ENCODE measurements around the gene PCCA.

GRCh38 chr13:100443278-100443997 lies 354.5 kb downstream of the PCCA start:
- no peak for TF ChIP-seq CTCF (conservative IDR thresholded peaks at IDR 0.05; ENCODE audit: low read depth in 2 of 2)
- no peak for TF ChIP-seq POLR2AphosphoS5 (IDR thresholded peaks at IDR 0.05; ENCODE audit: low read depth)
- no peak for TF ChIP-seq EZH2 (IDR thresholded peaks at IDR 0.05; ENCODE audit: low read depth, unreplicated experiment)
- TF ChIP-seq EZH2phosphoT487 (IDR thresholded peaks at IDR 0.05; ENCODE audit: unreplicated experiment), result no peak
- TF ChIP-seq ETS1 (IDR thresholded peaks at IDR 0.05), result no peak
- TF ChIP-seq STAT1 (IDR thresholded peaks at IDR 0.05; ENCODE audit: unreplicated experiment), result no peak
- no peak for TF ChIP-seq REST (IDR thresholded peaks at IDR 0.05; ENCODE audit: unreplicated experiment)
- TF ChIP-seq ZNF462 (CRISPR knock-in tag; IDR thresholded peaks at IDR 0.05), result no peak
- no peak for TF ChIP-seq CREB1 (CRISPR knock-in tag; IDR thresholded peaks at IDR 0.05; ENCODE audit: low read depth)
- TF ChIP-seq NANOG (IDR thresholded peaks at IDR 0.05; ENCODE audit: borderline replicate concordance), result no peak
- TF ChIP-seq JUNB (IDR thresholded peaks at IDR 0.05; ENCODE audit: unreplicated experiment), result no peak

All from GM23338 (cell line).